ENCODE results near the gene INTS14. TPM values are rescaled to one million over a fixed set of nuclear protein-coding genes. Genes with fewer than 3 reads are reported as not detected.

Gene INTS14
- total RNA-seq, 1 experiment from 2014 or later = 44.7 TPM

DNA sequence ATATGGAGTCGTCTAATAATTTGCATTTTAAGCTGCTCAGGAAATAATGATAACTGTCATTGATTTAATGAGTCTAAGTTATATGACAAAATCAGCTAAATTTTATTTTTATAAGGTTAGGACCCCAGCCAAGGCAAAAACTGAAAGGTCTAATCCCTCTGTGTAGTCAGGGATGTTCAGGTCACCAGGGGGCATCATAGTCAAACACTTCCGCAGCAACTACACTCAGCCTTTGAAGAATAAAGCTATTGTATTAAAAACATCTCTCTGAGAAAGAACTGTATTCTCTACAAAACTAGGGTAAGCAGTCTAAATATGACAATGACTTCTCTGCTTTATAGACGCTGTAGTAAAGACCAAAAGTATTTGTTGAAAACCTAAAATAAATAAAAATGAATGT lies 15.0 kb downstream of the INTS14 start:
- H3K36me3 Mint-ChIP-seq (ENCODE audit: insufficient read depth in 1 of 3, low read depth in 3 of 3) = peaks cover 6 to 89% (median 65%) of the 10 kb centered on the region in 3 experiments; a peak in 6 of 7 replicates
- no peaks in the 10 kb centered on the region for H3K4me1 ChIP-seq (ENCODE audit: insufficient read depth, low read length)
- no peak overlapping the region for H3K9ac ChIP-seq (ENCODE audit: extremely low read depth, insufficient read length, low read length)
- no peaks in the 10 kb centered on the region for H3K23me2 ChIP-seq (ENCODE audit: insufficient read length, low read depth, low read length, poor library complexity, severe bottlenecking)
- no peak overlapping the region for H2BK12ac ChIP-seq (ENCODE audit: insufficient read length, low read depth, low read length)
- no peak overlapping the region for H3K4me2 ChIP-seq (ENCODE audit: insufficient read depth, insufficient read length, low read length)
- H3K27me3 ChIP-seq (ENCODE audit: insufficient read depth, low read length) = no peaks in the 10 kb centered on the region
- TF ChIP-seq, protein P1, sequence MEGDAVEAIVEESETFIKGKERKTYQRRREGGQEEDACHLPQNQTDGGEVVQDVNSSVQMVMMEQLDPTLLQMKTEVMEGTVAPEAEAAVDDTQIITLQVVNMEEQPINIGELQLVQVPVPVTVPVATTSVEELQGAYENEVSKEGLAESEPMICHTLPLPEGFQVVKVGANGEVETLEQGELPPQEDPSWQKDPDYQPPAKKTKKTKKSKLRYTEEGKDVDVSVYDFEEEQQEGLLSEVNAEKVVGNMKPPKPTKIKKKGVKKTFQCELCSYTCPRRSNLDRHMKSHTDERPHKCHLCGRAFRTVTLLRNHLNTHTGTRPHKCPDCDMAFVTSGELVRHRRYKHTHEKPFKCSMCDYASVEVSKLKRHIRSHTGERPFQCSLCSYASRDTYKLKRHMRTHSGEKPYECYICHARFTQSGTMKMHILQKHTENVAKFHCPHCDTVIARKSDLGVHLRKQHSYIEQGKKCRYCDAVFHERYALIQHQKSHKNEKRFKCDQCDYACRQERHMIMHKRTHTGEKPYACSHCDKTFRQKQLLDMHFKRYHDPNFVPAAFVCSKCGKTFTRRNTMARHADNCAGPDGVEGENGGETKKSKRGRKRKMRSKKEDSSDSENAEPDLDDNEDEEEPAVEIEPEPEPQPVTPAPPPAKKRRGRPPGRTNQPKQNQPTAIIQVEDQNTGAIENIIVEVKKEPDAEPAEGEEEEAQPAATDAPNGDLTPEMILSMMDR (conservative IDR thresholded peaks at IDR 0.05) = peak; percentile 61
- H3K18ac ChIP-seq (ENCODE audit: insufficient read length, low read depth, low read length) = no peak overlapping the region
- H4K5ac ChIP-seq (ENCODE audit: insufficient read length, low read depth, low read length) = no peak overlapping the region
- H3K9me3 Mint-ChIP-seq = no peaks in the 10 kb centered on the region
- no peaks in the 10 kb centered on the region for H3K27me3 Mint-ChIP-seq (ENCODE audit: low read depth)
- no peak overlapping the region for H3K4me3 Mint-ChIP-seq
- no peaks in the 10 kb centered on the region for H3K79me2 ChIP-seq (ENCODE audit: insufficient read depth, low read length)
- H3K56ac ChIP-seq (ENCODE audit: insufficient read length, low read depth, low read length) = no peak overlapping the region
- no peak overlapping the region for H3K4ac ChIP-seq (ENCODE audit: low read depth, low read length)
- H3T11ph ChIP-seq (ENCODE audit: low read length) = no peak overlapping the region
- no peak for DNase-seq
- no peak overlapping the region for H2BK5ac ChIP-seq (ENCODE audit: insufficient read length, low read length)
- no peak overlapping the region for H4K91ac ChIP-seq (ENCODE audit: insufficient read length, low read depth, low read length)
- no peak overlapping the region for H2BK15ac ChIP-seq (ENCODE audit: low read depth, low read length)
- no peak overlapping the region for H4K8ac ChIP-seq (replicated peaks; ENCODE audit: insufficient read length, low read depth, low read length)
- H2BK120ac ChIP-seq (ENCODE audit: low read depth, low read length, poor library complexity, severe bottlenecking) = no peak overlapping the region
- no CpG with 5 or more reads among the region's 3 CpGs for WGBS (ENCODE audit: extremely low coverage, insufficient read length, low lambda C conversion rate)
- H2AK5ac ChIP-seq (ENCODE audit: insufficient read length, low read length) = no peak overlapping the region
- H3K27ac ChIP-seq (ENCODE audit: insufficient read length, low read depth, low read length) = no peak overlapping the region
- H3K14ac ChIP-seq (ENCODE audit: insufficient read depth, low read length) = no peak overlapping the region
- H2BK20ac ChIP-seq (ENCODE audit: low read depth, low read length, poor library complexity, severe bottlenecking) = no peak overlapping the region
- H2AFZ ChIP-seq (ENCODE audit: low read length) = no peak overlapping the region
- H3K79me1 ChIP-seq (ENCODE audit: insufficient read depth, low read depth, low read length, poor library complexity, severe bottlenecking) = no peaks in the 10 kb centered on the region
- H3K4me1 Mint-ChIP-seq = no peaks in the 10 kb centered on the region
- no peaks in the 10 kb centered on the region for H4K20me1 ChIP-seq (ENCODE audit: control insufficient read depth, insufficient read depth, insufficient read length)
- H3K23ac ChIP-seq (ENCODE audit: insufficient read length, low read depth, low read length) = no peak overlapping the region
- no peaks in the 10 kb centered on the region for H3K9me3 ChIP-seq (ENCODE audit: control insufficient read depth, low read depth, low read length)
- no peak overlapping the region for H3K27ac Mint-ChIP-seq
